Colonic mucosa (tissue), 4 donors: Measurements from ENCODE around the gene RNF149. TPM values are rescaled to one million over a fixed set of nuclear protein-coding genes. Genes with fewer than 3 reads are reported as not detected.
A peak's percentile ranks its signal among the peaks of the same experiment; 100 is the strongest.

Experiments used
- DNase-seq: peaks from one replicate; pipeline ENCODE4 v3.0.0-alpha.2; 2020
- H3K27ac ChIP-seq: fragments of 200-600 bp; one replicate; pipeline ENCODE4 v1.8.0; 2021
- H3K27me3 ChIP-seq: fragments of 200-600 bp; one replicate; pipeline ENCODE4 v1.8.0; 2021
- H3K36me3 ChIP-seq: fragments of 200-600 bp; one replicate; pipeline ENCODE4 v1.8.0; 2021
- H3K4me1 ChIP-seq: fragments of 200-600 bp; one replicate; pipeline ENCODE4 v1.8.0; 2021; ENCODE audit warnings: mild to moderate bottlenecking
- H3K4me3 ChIP-seq: fragments of 200-600 bp; one replicate; pipeline ENCODE4 v1.8.0; 2021
- H3K9ac ChIP-seq, 2 donors: one replicate each; pipeline ENCODE4 v1.7.0; 2013; ENCODE audit warnings: control low read depth in 2 of 2, low read depth in 2 of 2, low read length in 2 of 2
- H3K9me3 ChIP-seq: fragments of 200-600 bp; one replicate; pipeline ENCODE4 v1.8.0; 2021
- intact Hi-C: fragments of 100-400 bp; cut with DNase I; formaldehyde crosslinking; loops from one replicate; pipeline ENCODE4 v1.14.1; 2022
- total RNA-seq, 2 donors: library from RNA; stranded (reverse); fragmentation: NEBNext Ultra II Directional in 1 of 2; extraction: Animal tissue kit (Norgen Biotek cat#: 25700) in 1 of 2; gene quantifications; one replicate each; pipeline ENCODE4 v1.2.1, GENCODE V29; 2021
- TF ChIP-seq, protein P1 (sequence below): fragments of 200-600 bp; IDR thresholded peaks from one replicate; pipeline ENCODE4 v1.8.0; 2022; ENCODE audit warnings: antibody characterized with exemption, mild to moderate bottlenecking
- donor health status: healthy.
- donor health status: DM: no; HTN: no; CAD: no.
- donor health status: DM: no; HTN: no; CAD: no.

The RNF149 gene
- total RNA-seq, 2 donors from 2014 or later = 39.6 to 54.8 TPM

DNA sequence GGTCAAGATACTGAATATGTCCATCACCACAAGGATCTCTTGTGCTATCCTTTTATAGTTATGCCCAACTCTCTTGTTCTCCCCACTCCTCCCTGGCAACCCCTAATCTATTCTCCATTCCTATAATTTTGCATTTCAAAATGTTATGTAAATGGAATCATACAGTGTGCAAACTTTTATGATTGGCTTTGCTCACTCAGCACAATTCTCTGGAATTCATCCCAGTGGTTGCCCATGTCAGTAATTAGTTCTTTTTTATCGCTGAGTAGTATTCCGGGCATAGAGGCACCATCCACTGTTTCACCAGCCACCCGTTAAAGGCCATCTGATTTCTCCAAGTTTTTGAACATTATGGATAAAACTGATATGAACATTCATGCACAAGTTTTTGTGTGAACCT is 38.4 kb upstream of the RNF149 start:
- TF ChIP-seq, protein P1, sequence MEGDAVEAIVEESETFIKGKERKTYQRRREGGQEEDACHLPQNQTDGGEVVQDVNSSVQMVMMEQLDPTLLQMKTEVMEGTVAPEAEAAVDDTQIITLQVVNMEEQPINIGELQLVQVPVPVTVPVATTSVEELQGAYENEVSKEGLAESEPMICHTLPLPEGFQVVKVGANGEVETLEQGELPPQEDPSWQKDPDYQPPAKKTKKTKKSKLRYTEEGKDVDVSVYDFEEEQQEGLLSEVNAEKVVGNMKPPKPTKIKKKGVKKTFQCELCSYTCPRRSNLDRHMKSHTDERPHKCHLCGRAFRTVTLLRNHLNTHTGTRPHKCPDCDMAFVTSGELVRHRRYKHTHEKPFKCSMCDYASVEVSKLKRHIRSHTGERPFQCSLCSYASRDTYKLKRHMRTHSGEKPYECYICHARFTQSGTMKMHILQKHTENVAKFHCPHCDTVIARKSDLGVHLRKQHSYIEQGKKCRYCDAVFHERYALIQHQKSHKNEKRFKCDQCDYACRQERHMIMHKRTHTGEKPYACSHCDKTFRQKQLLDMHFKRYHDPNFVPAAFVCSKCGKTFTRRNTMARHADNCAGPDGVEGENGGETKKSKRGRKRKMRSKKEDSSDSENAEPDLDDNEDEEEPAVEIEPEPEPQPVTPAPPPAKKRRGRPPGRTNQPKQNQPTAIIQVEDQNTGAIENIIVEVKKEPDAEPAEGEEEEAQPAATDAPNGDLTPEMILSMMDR = no peak
- no peak overlapping the region for H3K9ac ChIP-seq
- no peak overlapping the region for H3K4me3 ChIP-seq
- no peaks in the 10 kb centered on the region for H3K27me3 ChIP-seq
- intact Hi-C loops = no loop called here
- no peak for DNase-seq
- no peaks in the 10 kb centered on the region for H3K4me1 ChIP-seq
- no peaks in the 10 kb centered on the region for H3K36me3 ChIP-seq
- H3K27ac ChIP-seq = no peak overlapping the region
- H3K9me3 ChIP-seq = no peaks in the 10 kb centered on the region

GRCh38 chr2:101344137-101344536 is 35.6 kb upstream of the RNF149 start:
- no peaks in the 10 kb centered on the region for H3K9me3 ChIP-seq

GRCh38 chr2:101342625-101343008 is 34.1 kb upstream of the RNF149 start:
- Histone ChIP-seq H3K27me3 (no peaks in the 10 kb centered on the region), H3K9me3 (no peaks in the 10 kb centered on the region), H3K27ac (no peak overlapping the region), H3K4me3 (no peak overlapping the region), H3K4me1 (no peaks in the 10 kb centered on the region), H3K36me3 (no peaks in the 10 kb centered on the region), H3K9ac (no peak overlapping the region)
- intact Hi-C loops = loop anchor here (5.0 kb wide), 1 partner anchor 50 kb away; no protein-coding TSS in a partner anchor
- no peak for DNase-seq
- TF ChIP-seq, protein P1 = no peak

More at GRCh38 chr2:101344137-101344536, 35.6 kb upstream of the RNF149 start:
- H3K9ac ChIP-seq = no peak overlapping the region
- no peak for DNase-seq
- H3K27me3 ChIP-seq = no peaks in the 10 kb centered on the region
- intact Hi-C loops = loop anchor here (5.0 kb wide), 1 partner anchor 48 kb away; no protein-coding TSS in a partner anchor
- TF ChIP-seq, protein P1 = no peak
- H3K36me3 ChIP-seq = no peaks in the 10 kb centered on the region
- H3K4me3 ChIP-seq = no peak overlapping the region
- no peak overlapping the region for H3K27ac ChIP-seq
- no peaks in the 10 kb centered on the region for H3K4me1 ChIP-seq

DNA sequence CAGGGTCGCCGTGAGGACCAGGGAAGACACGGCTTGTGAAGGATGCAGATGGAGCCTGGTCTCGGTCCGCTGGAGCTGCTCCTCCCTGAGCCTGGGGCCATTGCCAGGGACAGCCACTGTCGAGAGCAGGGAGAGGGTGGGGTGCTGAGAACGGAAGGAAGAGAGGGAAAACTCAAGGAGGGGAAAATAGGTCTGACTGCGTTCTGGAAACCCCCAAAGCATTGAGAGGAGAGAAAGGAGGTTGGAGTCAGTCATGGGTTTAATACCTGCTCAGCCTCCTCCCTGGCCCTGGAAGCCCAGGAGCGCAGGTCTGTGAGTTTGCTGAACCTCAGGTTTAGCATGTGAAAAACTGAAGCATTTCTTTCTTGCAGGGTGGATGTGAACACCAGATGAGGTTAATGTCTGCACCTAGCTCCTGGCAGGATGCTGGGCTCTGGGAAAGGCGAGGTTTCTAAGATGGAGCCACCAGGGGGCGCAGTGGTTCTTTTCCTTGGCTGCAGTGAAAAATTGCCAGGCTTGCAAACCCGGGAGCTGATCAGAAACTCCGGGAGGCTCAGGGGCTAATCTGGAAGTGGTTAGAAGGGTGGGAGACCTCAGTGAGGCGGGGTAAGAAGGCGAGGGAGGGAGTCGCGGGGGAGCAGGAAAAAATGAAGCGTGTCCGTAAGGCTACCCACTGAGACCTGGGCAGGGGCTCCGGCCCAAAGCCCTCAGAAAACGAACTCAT is 33.6 kb upstream of the RNF149 start:
- intact Hi-C loops = loop anchor here (5.0 kb wide), 1 partner anchor 50 kb away; no protein-coding TSS in a partner anchor
- H3K4me1 ChIP-seq = no peaks in the 10 kb centered on the region
- no peak overlapping the region for H3K9ac ChIP-seq
- H3K27ac ChIP-seq = no peak overlapping the region
- H3K27me3 ChIP-seq = no peaks in the 10 kb centered on the region
- no peak overlapping the region for H3K4me3 ChIP-seq
- no peaks in the 10 kb centered on the region for H3K9me3 ChIP-seq
- DNase-seq = peak; percentile 80
- no peaks in the 10 kb centered on the region for H3K36me3 ChIP-seq
- TF ChIP-seq, protein P1 = peak; percentile 70

DNA sequence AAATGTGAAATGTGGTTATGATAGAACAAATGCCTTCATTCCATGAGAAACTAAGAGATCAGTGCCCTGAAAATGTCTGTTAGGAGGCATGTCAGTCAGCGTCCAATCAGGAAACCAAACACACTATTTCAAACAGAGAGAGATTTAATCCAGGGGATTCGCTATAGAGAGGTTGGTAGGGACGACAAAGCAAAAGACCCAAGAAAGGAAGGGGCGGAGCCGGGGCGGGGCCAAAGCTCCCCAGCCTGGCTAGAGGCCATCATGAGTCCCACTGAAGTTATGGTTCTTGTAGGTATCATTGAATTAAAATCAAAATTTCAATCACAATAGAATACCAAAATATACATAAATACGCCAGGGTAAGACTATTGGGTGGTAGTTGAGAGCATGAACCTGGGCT is 32.9 kb upstream of the RNF149 start:
- intact Hi-C loops = loop anchor here (5.0 kb wide), 1 partner anchor 51 kb away; no protein-coding TSS in a partner anchor
- DNase-seq = no peak
- H3K4me3 ChIP-seq = no peak overlapping the region
- no peak overlapping the region for H3K9ac ChIP-seq
- no peaks in the 10 kb centered on the region for H3K36me3 ChIP-seq
- no peaks in the 10 kb centered on the region for H3K9me3 ChIP-seq
- H3K4me1 ChIP-seq = no peaks in the 10 kb centered on the region
- no peak overlapping the region for H3K27ac ChIP-seq
- TF ChIP-seq, protein P1 = no peak
- no peaks in the 10 kb centered on the region for H3K27me3 ChIP-seq
